ENCODE data around the gene NPM3. TPM values are rescaled to one million over a fixed set of nuclear protein-coding genes. Genes with fewer than 3 reads are reported as not detected.

NPM3 gene
- total RNA-seq, 6 donors from 2014 or later, result 8.4 to 22.7 (median 16.8) TPM

- no peak overlapping the region for H3K27ac ChIP-seq
- 72 to 83% methylated on average over 19 of the region's 19 CpGs for WGBS, 2 donors
- no peaks in the 10 kb centered on the region for H3K27me3 ChIP-seq
- no peak for TF ChIP-seq EP300 (IDR thresholded peaks at IDR 0.05)
- no peak for TF ChIP-seq POLR2A (IDR thresholded peaks at IDR 0.05)
- no peak for TF ChIP-seq POLR2AphosphoS5 (IDR thresholded peaks at IDR 0.05)
- TF ChIP-seq CTCF (IDR thresholded peaks at IDR 0.05), result no peak
- H3K4me3 ChIP-seq, result no peak overlapping the region
- H3K4me1 ChIP-seq, result no peaks in the 10 kb centered on the region
- DNase-seq (no peak), ATAC-seq (ENCODE audit: low FRiP score in 2 of 2) (no peak)
- H3K36me3 ChIP-seq, result no peaks in the 10 kb centered on the region
- H3K9me3 ChIP-seq, result no peaks in the 10 kb centered on the region
Observed at GRCh38 chr10:101749047-101750016, 33.9 kb downstream of the NPM3 start.

- TF ChIP-seq POLR2AphosphoS5 (IDR thresholded peaks at IDR 0.05), result no peak
- no peak for TF ChIP-seq CTCF (IDR thresholded peaks at IDR 0.05)
- TF ChIP-seq POLR2A (IDR thresholded peaks at IDR 0.05), result no peak
- no peak for TF ChIP-seq EP300 (IDR thresholded peaks at IDR 0.05)
- no peak for DNase-seq
- H3K9me3 ChIP-seq, result no peaks in the 10 kb centered on the region
- H3K4me1 ChIP-seq, result no peaks in the 10 kb centered on the region
- H3K27me3 ChIP-seq, result no peaks in the 10 kb centered on the region
- H3K36me3 ChIP-seq, result no peaks in the 10 kb centered on the region
- no peak overlapping the region for H3K27ac ChIP-seq
- ATAC-seq (ENCODE audit: low FRiP score in 2 of 2), result no peak
- WGBS, 2 donors, result 83 to 94% methylated on average over 2 to 3 of the region's 3 CpGs
- no peak overlapping the region for H3K4me3 ChIP-seq
Observed at GRCh38 chr10:101748496-101748895, 34.8 kb downstream of the NPM3 start.

- DNase-seq, result peak in 1 of 2 donors; percentile 62
- Histone ChIP-seq H3K4me1 (no peaks in the 10 kb centered on the region), H3K27ac (peak overlapping the region in 1 of 4 donors; percentile 10), H3K36me3 (no peaks in the 10 kb centered on the region), H3K9me3 (no peaks in the 10 kb centered on the region), H3K27me3 (no peaks in the 10 kb centered on the region), H3K4me3 (no peak overlapping the region)
- TF ChIP-seq CTCF (IDR thresholded peaks at IDR 0.05) (no peak), EP300 (IDR thresholded peaks at IDR 0.05) (peak in 1 of 4 donors; percentile 23), POLR2AphosphoS5 (IDR thresholded peaks at IDR 0.05) (no peak)
- WGBS, 2 donors, result 56 to 58% methylated on average over 9 of the region's 9 CpGs
- ATAC-seq (ENCODE audit: low FRiP score in 2 of 2), result peak in 1 of 2 donors; percentile 45
Observed at GRCh38 chr10:101745074-101745696, 38.1 kb downstream of the NPM3 start.

- TF ChIP-seq CTCF (IDR thresholded peaks at IDR 0.05) (no peak), POLR2A (IDR thresholded peaks at IDR 0.05) (no peak), EP300 (IDR thresholded peaks at IDR 0.05) (no peak), POLR2AphosphoS5 (IDR thresholded peaks at IDR 0.05) (no peak)
- 79 to 80% methylated on average over 3 of the region's 3 CpGs for WGBS, 2 donors
- no peak for ATAC-seq (ENCODE audit: low FRiP score in 2 of 2)
Observed at GRCh38 chr10:101744267-101744666, 39.0 kb downstream of the NPM3 start.

More at GRCh38 chr10:101744267-101744666, 39.0 kb downstream of the NPM3 start:
- Histone ChIP-seq H3K27ac (no peak overlapping the region), H3K4me1 (no peaks in the 10 kb centered on the region), H3K36me3 (no peaks in the 10 kb centered on the region), H3K4me3 (no peak overlapping the region), H3K27me3 (no peaks in the 10 kb centered on the region), H3K9me3 (no peaks in the 10 kb centered on the region)
- no peak for DNase-seq
